K562 (cell line): ENCODE data around the gene RIMS3. TPM values are rescaled to one million over a fixed set of nuclear protein-coding genes. Genes with fewer than 3 reads are reported as not detected.

Source experiments
- ATAC-seq: fragments of 200-7000 bp; cut with Tn5 transposase; 3 replicates; pipeline ENCODE4 v1.9.1; 2020; ENCODE audit warnings: moderate library complexity
- BruUV-seq: library from RNA; stranded (reverse); fragments of 400-500 nt; replicated peaks from 2 replicates; lab custom pipeline; 2021; lab: Mats Ljungman, UMichigan
- CTCF ChIA-PET: fragments of 300-600 bp; formaldehyde crosslinking; extraction: SDS; loops from one replicate; lab custom pipeline; 2021; ENCODE audit warnings: low intra/inter-chr PET ratio; lab: Yijun Ruan, JAX
- POLR2A ChIA-PET: fragments of 300-600, 350-650 bp; sonication (Branson Sonifier 250); formaldehyde crosslinking; extraction: SDS; loops from one replicate; lab custom pipeline; 2021; ENCODE audit warnings: antibody characterized with exemption, inconsistent platforms; lab: Yijun Ruan, JAX
- DNase-seq, 4 experiments: peaks; one replicate each; pipeline versions ENCODE4 v3.0.0 to v3.0.0-alpha.2; 2011 to 2018; ENCODE audit warnings: low spot score in 3 of 4, mixed read lengths in 3 of 4; ENCODE audit errors: extremely low read depth in 1 of 4
- FAIRE-seq: peaks from 2 replicates; lab custom pipeline; 2011; peaks lifted over from hg19 to GRCh38; lab: Jason Lieb, UNC
- H2AFZ ChIP-seq: 2 replicates; pipeline ENCODE4 v1.6.0; 2011; ENCODE audit warnings: low read depth, low read length, control low read depth, inconsistent platforms
- H3K27ac ChIP-seq: fragments of 200-600 bp; 3 replicates; pipeline ENCODE4 v1.8.0; 2011; ENCODE audit warnings: low read depth, mild to moderate bottlenecking, control low read depth, inconsistent platforms, low read length, moderate library complexity, mixed read lengths; ENCODE audit errors: extremely low read depth
- H3K27me3 ChIP-seq, 2 experiments: fragments of 300-600 bp in 1 of 2; 2 replicates in 1 of 2; 3 replicates in 1 of 2; pipeline versions ENCODE4 v1.6.0 to v1.8.0; 2011; ENCODE audit warnings: inconsistent platforms in 2 of 2, low read length in 2 of 2, mild to moderate bottlenecking in 1 of 2, mixed read lengths in 1 of 2, moderate library complexity in 1 of 2; ENCODE audit not compliant: control insufficient read depth in 2 of 2, insufficient read depth in 2 of 2
- H3K36me3 ChIP-seq: fragments of 300-600 bp; 3 replicates; pipeline ENCODE4 v1.8.0; 2011; ENCODE audit warnings: mild to moderate bottlenecking, low read length, inconsistent platforms; ENCODE audit not compliant: control insufficient read depth, insufficient read depth
- H3K4me1 ChIP-seq, 2 experiments: fragments of 200-600 bp in 1 of 2; replicated peaks in 1 of 2; 2 replicates in 1 of 2; 3 replicates in 1 of 2; pipeline versions ENCODE4 v1.5.1 to v1.8.0; 2011; ENCODE audit warnings: inconsistent platforms in 2 of 2, low read length in 2 of 2, mild to moderate bottlenecking in 1 of 2, mixed read lengths in 1 of 2, moderate library complexity in 1 of 2; ENCODE audit not compliant: control insufficient read depth in 2 of 2, insufficient read depth in 2 of 2
- H3K4me2 ChIP-seq: 2 replicates; pipeline ENCODE4 v1.6.1; 2011; ENCODE audit warnings: low read length, control low read depth, inconsistent platforms, mixed read lengths; ENCODE audit not compliant: insufficient read depth
- H3K4me3 ChIP-seq: fragments of 200-600 bp; sonication (generic), shearing (Covaris generic); 2 replicates; pipeline ENCODE4 v1.5.1; 2016; ENCODE audit warnings: control low read depth, inconsistent platforms
- H3K79me2 ChIP-seq: fragments of 200-600 bp; 3 replicates; pipeline ENCODE4 v1.8.0; 2011; ENCODE audit warnings: low read length, inconsistent platforms; ENCODE audit not compliant: control insufficient read depth, insufficient read depth
- H3K9ac ChIP-seq, 2 experiments: 2 replicates each; pipeline versions ENCODE4 v1.6.0 to v1.6.1; 2011; ENCODE audit warnings: low read depth in 2 of 2, low read length in 2 of 2, control low read depth in 1 of 2, inconsistent platforms in 1 of 2, mild to moderate bottlenecking in 1 of 2, mixed read lengths in 1 of 2; ENCODE audit not compliant: insufficient read depth in 1 of 2
- H3K9me1 ChIP-seq: one replicate; pipeline ENCODE4 v1.6.0; 2011; ENCODE audit warnings: inconsistent platforms, mild to moderate bottlenecking, low read length, moderate library complexity; ENCODE audit not compliant: control insufficient read depth, insufficient read depth
- H3K9me3 ChIP-seq: replicated peaks from 2 replicates; pipeline ENCODE4 v1.5.1; 2011; ENCODE audit warnings: low read depth, low read length, inconsistent platforms; ENCODE audit not compliant: control insufficient read depth, insufficient read depth
- H4K20me1 ChIP-seq: replicated peaks from 2 replicates; pipeline ENCODE4 v1.6.1; 2011; ENCODE audit warnings: low read length, inconsistent platforms, mixed read lengths; ENCODE audit not compliant: control insufficient read depth, insufficient read depth
- CTCF ChIP-seq, 3 experiments: IDR thresholded peaks in 2 of 3; conservative IDR thresholded peaks in 1 of 3; 2 replicates each; pipeline ENCODE4 v1.5.1; 2011 to 2012; ENCODE audit warnings: low read length in 3 of 3, mild to moderate bottlenecking in 3 of 3, control low read depth in 2 of 3, improper control_type of control experiment in 1 of 3, inconsistent platforms in 1 of 3, low read depth in 1 of 3, mixed read lengths in 1 of 3, moderate library complexity in 1 of 3; ENCODE audit not compliant: insufficient read depth in 2 of 3
- NCOA1 ChIP-seq: fragments of 450-650 bp; IDR thresholded peaks from 2 replicates; pipeline ENCODE4 v1.6.1; 2016; ENCODE audit warnings: low read depth
- NCOA2 ChIP-seq, 2 experiments: fragments of 450-650 bp; IDR thresholded peaks; 2 replicates each; pipeline ENCODE4 v1.6.1; 2018; ENCODE audit warnings: mild to moderate bottlenecking in 2 of 2, moderate library complexity in 1 of 2; ENCODE audit not compliant: partially characterized antibody in 2 of 2
- PHTF2 ChIP-seq: fragments of 250-450 bp; sonication (Bioruptor Pico); IDR thresholded peaks from 2 replicates; pipeline ENCODE4 v1.5.0; 2021; ENCODE audit warnings: mild to moderate bottlenecking
- RAD21 ChIP-seq, 2 experiments: fragments of 250-450 bp in 1 of 2; fragments of 450-650 bp in 1 of 2; sonication (Bioruptor Pico) in 1 of 2; formaldehyde crosslinking in 1 of 2; IDR thresholded peaks in 1 of 2; conservative IDR thresholded peaks in 1 of 2; 2 replicates each; pipeline versions ENCODE4 v1.4.0 to v1.8.0; 2020 to 2022; ENCODE audit warnings: mild to moderate bottlenecking in 2 of 2, moderate library complexity in 1 of 2
- WGBS: fragments of 100-300 bp; shearing (Covaris generic); methylation state at CpG from one replicate; pipeline ENCODE4 v1.1.6; 2016; ENCODE audit warnings: low coverage, mixed read lengths; ENCODE audit not compliant: insufficient coverage; ENCODE audit errors: missing lambda C conversion rate; 5-methylcytosine and 5-hydroxymethylcytosine counted together
- in situ Hi-C: fragments of 300-500 bp; cut with MboI; formaldehyde crosslinking; loops from 4 replicates; pipeline ENCODE4 v1.15.0; 2018; ENCODE audit warnings: inconsistent platforms, mixed read lengths
- intact Hi-C: fragments of 100-400 bp; cut with micrococcal nuclease; formaldehyde crosslinking; loops from 2 replicates; pipeline ENCODE4 v1.14.2; 2022
- polyA plus RNA-seq, 8 experiments: library from polyadenylated mRNA; depleted of rRNA in 4 of 8; stranded (reverse) in 5 of 8; unstranded in 3 of 8; fragments of >200 nt; fragmentation: Nextera tagmentation in 2 of 8; fragmentation: Illumina TruSeq in 1 of 8; extraction: Ambion mirVana in 2 of 8; extraction: Trizol in 1 of 8; gene quantifications; 2 replicates each; pipeline versions ENCODE4 v1.2.1 to v1.2.3, GENCODE V29; 2011 to 2014; ENCODE audit warnings: inconsistent platforms in 1 of 8, missing spikeins in 1 of 8
- total RNA-seq, 7 experiments: library from RNA; depleted of rRNA in 6 of 7; stranded (reverse); fragments of >200 nt in 6 of 7; fragmentation: Illumina TruSeq in 2 of 7; extraction: Trizol in 2 of 7; gene quantifications; 2 replicates each; pipeline versions ENCODE4 v1.2.1 to v1.2.3, GENCODE V29; 2011 to 2021; ENCODE audit warnings: low replicate concordance in 1 of 7

Gene RIMS3
- total and polyA plus RNA-seq, 9 of the 15 experiments (the other 6 are each of a cell fraction or from before 2014, with no cell fraction given) = 0.06 to 1.2 (median 0.59) TPM

- TF ChIP-seq CTCF (IDR thresholded peaks at IDR 0.05 in 2 of 3, conservative IDR thresholded peaks at IDR 0.05 in 1 of 3; ENCODE audit: insufficient read depth in 2 of 3, low read depth in 1 of 3, low read length in 3 of 3) = peak; percentile 17 to 42 (median 19); a peak in 2 of 6 replicates
- no peak for TF ChIP-seq PHTF2 (CRISPR knock-in tag)
- peak in 1 of 2 experiments; percentile 29; a peak in 2 of 4 replicates for TF ChIP-seq RAD21 (CRISPR knock-in tag; conservative IDR thresholded peaks at IDR 0.05 in 1 of 2, IDR thresholded peaks at IDR 0.05 in 1 of 2)
- TF ChIP-seq NCOA2 (IDR thresholded peaks at IDR 0.05; ENCODE audit: partially characterized antibody in 2 of 2) = no peak
- no peak for TF ChIP-seq NCOA1
- no TSS peak for BruUV-seq
- no peaks in the 10 kb centered on the region for H3K79me2 ChIP-seq
- FAIRE-seq = no peak
- no peak overlapping the region for H3K4me3 ChIP-seq
- no peak overlapping the region for H2AFZ ChIP-seq
- ATAC-seq = peak; percentile 42
- peaks cover 22 to 70% of the 10 kb centered on the region in 2 experiments for H3K27me3 ChIP-seq
- peak overlapping the region in 1 of 2 experiments; percentile 23; a peak in 1 of 4 replicates for H3K9ac ChIP-seq
- no peak overlapping the region for H3K4me2 ChIP-seq
- ChIA-PET POLR2A (interaction anchor here (0.6 to 1.0 kb wide), 4 partner anchors 9 to 145 kb away, joined by 3 read pairs; no protein-coding TSS in a partner anchor), CTCF (no interaction called here)
- no peaks in the 10 kb centered on the region for H3K9me1 ChIP-seq
- intact Hi-C loops (no loop called here), in situ Hi-C loops (loop anchor here (5.0 kb wide), 1 partner anchor 217 kb away; no protein-coding TSS in a partner anchor)
- DNase-seq = no peak
- H3K36me3 ChIP-seq = no peaks in the 10 kb centered on the region
- H3K27ac ChIP-seq = no peak overlapping the region
- no peaks in the 10 kb centered on the region for H4K20me1 ChIP-seq
- H3K9me3 ChIP-seq = no peaks in the 10 kb centered on the region
- peaks cover 0 to 5% of the 10 kb centered on the region in 2 experiments; a peak in 3 of 5 replicates for H3K4me1 ChIP-seq
- WGBS = 3% methylated on average over 4 of the region's 4 CpGs
Observed at GRCh38 chr1:40625076-40625475, 40.4 kb downstream of the RIMS3 start.
